HCT116 (cell line): ENCODE measurements around the gene STMP1.

ENCODE experiments used
- EZH2 ChIP-seq: fragments of 200-600 bp; sonication (generic); IDR thresholded peaks from 2 replicates; pipeline ENCODE4 v1.6.1; 2017; ENCODE audit warnings: antibody characterized with exemption, mixed run types
- POLR2A ChIP-seq: IDR thresholded peaks from 2 replicates; pipeline ENCODE4 v1.7.0; 2011; ENCODE audit warnings: borderline replicate concordance; ENCODE audit not compliant: insufficient read depth, insufficient read length; ENCODE audit errors: extremely low read depth
- POLR2AphosphoS5 ChIP-seq: IDR thresholded peaks from 2 replicates; pipeline ENCODE4 v1.6.1; 2011; ENCODE audit warnings: mild to moderate bottlenecking, low read depth, low read length, moderate library complexity
- RAD21 ChIP-seq: IDR thresholded peaks from 2 replicates; pipeline ENCODE4 v1.6.1; 2012; ENCODE audit warnings: low read depth, mild to moderate bottlenecking
- TF ChIP-seq, protein P1 (sequence below), 3 experiments: fragments of 200-600 bp in 1 of 3; sonication (generic) in 1 of 3; IDR thresholded peaks in 2 of 3; conservative IDR thresholded peaks in 1 of 3; 2 replicates each; pipeline ENCODE4 v1.5.1; 2012 to 2017; ENCODE audit warnings: low read depth in 2 of 3, low read length in 2 of 3, antibody characterized with exemption in 1 of 3, borderline replicate concordance in 1 of 3, control low read depth in 1 of 3, mild to moderate bottlenecking in 1 of 3, mixed read lengths in 1 of 3, mixed run types in 1 of 3, moderate library complexity in 1 of 3; ENCODE audit not compliant: insufficient read depth in 1 of 3
- TF ChIP-seq, protein P2 (sequence below): IDR thresholded peaks from 2 replicates; pipeline ENCODE4 v1.6.1; 2012; ENCODE audit warnings: low read depth
- TF ChIP-seq, protein P3 (sequence below): IDR thresholded peaks from 2 replicates; pipeline ENCODE4 v1.6.1; 2011; ENCODE audit warnings: mild to moderate bottlenecking, low read length, moderate library complexity; ENCODE audit not compliant: insufficient replicate concordance; ENCODE audit errors: extremely low read depth

DNA sequence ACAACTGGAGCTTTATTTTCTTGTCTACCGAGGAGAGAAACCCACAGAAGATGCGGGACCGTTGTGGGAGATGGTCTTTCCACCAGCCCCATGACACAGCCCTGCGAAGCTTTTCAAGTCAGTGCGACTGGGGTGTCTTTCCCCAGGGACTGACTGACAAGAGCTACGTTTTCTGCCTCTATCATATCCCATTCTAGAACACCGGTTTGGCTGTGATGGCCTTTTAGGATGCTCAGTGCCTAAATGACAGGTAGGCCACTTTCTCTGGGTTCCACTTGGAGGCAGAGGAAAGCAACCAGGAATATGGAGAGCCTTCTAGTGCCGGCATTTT lies 48.8 kb downstream of the STMP1 start:
- TF ChIP-seq, protein P1, sequence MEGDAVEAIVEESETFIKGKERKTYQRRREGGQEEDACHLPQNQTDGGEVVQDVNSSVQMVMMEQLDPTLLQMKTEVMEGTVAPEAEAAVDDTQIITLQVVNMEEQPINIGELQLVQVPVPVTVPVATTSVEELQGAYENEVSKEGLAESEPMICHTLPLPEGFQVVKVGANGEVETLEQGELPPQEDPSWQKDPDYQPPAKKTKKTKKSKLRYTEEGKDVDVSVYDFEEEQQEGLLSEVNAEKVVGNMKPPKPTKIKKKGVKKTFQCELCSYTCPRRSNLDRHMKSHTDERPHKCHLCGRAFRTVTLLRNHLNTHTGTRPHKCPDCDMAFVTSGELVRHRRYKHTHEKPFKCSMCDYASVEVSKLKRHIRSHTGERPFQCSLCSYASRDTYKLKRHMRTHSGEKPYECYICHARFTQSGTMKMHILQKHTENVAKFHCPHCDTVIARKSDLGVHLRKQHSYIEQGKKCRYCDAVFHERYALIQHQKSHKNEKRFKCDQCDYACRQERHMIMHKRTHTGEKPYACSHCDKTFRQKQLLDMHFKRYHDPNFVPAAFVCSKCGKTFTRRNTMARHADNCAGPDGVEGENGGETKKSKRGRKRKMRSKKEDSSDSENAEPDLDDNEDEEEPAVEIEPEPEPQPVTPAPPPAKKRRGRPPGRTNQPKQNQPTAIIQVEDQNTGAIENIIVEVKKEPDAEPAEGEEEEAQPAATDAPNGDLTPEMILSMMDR (IDR thresholded peaks at IDR 0.05 in 2 of 3, conservative IDR thresholded peaks at IDR 0.05 in 1 of 3; ENCODE audit: borderline replicate concordance in 1 of 3, insufficient read depth in 1 of 3, low read depth in 2 of 3, low read length in 2 of 3): no peak; a peak in 1 of 6 replicates
- no peak for TF ChIP-seq EZH2
- no peak for TF ChIP-seq POLR2AphosphoS5
- TF ChIP-seq, protein P2, sequence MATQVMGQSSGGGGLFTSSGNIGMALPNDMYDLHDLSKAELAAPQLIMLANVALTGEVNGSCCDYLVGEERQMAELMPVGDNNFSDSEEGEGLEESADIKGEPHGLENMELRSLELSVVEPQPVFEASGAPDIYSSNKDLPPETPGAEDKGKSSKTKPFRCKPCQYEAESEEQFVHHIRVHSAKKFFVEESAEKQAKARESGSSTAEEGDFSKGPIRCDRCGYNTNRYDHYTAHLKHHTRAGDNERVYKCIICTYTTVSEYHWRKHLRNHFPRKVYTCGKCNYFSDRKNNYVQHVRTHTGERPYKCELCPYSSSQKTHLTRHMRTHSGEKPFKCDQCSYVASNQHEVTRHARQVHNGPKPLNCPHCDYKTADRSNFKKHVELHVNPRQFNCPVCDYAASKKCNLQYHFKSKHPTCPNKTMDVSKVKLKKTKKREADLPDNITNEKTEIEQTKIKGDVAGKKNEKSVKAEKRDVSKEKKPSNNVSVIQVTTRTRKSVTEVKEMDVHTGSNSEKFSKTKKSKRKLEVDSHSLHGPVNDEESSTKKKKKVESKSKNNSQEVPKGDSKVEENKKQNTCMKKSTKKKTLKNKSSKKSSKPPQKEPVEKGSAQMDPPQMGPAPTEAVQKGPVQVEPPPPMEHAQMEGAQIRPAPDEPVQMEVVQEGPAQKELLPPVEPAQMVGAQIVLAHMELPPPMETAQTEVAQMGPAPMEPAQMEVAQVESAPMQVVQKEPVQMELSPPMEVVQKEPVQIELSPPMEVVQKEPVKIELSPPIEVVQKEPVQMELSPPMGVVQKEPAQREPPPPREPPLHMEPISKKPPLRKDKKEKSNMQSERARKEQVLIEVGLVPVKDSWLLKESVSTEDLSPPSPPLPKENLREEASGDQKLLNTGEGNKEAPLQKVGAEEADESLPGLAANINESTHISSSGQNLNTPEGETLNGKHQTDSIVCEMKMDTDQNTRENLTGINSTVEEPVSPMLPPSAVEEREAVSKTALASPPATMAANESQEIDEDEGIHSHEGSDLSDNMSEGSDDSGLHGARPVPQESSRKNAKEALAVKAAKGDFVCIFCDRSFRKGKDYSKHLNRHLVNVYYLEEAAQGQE: no peak
- TF ChIP-seq, protein P3, sequence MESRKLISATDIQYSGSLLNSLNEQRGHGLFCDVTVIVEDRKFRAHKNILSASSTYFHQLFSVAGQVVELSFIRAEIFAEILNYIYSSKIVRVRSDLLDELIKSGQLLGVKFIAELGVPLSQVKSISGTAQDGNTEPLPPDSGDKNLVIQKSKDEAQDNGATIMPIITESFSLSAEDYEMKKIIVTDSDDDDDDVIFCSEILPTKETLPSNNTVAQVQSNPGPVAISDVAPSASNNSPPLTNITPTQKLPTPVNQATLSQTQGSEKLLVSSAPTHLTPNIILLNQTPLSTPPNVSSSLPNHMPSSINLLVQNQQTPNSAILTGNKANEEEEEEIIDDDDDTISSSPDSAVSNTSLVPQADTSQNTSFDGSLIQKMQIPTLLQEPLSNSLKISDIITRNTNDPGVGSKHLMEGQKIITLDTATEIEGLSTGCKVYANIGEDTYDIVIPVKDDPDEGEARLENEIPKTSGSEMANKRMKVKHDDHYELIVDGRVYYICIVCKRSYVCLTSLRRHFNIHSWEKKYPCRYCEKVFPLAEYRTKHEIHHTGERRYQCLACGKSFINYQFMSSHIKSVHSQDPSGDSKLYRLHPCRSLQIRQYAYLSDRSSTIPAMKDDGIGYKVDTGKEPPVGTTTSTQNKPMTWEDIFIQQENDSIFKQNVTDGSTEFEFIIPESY: no peak
- TF ChIP-seq RAD21: no peak
- TF ChIP-seq POLR2A: no peak
